Kidney tubule cell (primary cell): ENCODE results near the gene DCDC2.
"Not testable (repeated sequence)": the region's sequence is repeated elsewhere in the genome, so short reads cannot be mapped to it uniquely, and the experiment has no call there.

Source experiments
- DNase-seq: peaks from one replicate; pipeline ENCODE4 v3.0.0-alpha.2; 2018; ENCODE audit warnings: low spot score

The DCDC2 gene

DNA sequence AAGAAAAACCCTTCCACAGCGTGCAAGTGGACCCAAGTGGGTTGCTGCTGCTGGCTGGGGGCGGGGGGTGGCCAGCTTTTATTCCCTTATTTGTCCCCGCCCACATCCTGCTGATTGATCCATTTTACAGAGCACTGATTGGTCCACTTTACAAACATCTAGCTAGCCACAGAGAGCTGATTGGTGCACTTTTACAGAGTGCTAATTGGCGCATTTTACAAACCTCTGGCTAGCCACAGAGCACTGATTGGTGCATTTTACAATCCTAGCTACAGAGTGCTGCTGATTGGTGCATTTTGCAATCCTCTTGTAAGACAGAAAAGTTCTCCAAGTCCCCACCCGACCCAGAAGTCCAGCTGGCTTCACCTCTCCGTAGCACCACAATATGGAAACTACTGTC lies 99.6 kb downstream of the DCDC2 start:
- DNase-seq: not testable (repeated sequence)

DNA sequence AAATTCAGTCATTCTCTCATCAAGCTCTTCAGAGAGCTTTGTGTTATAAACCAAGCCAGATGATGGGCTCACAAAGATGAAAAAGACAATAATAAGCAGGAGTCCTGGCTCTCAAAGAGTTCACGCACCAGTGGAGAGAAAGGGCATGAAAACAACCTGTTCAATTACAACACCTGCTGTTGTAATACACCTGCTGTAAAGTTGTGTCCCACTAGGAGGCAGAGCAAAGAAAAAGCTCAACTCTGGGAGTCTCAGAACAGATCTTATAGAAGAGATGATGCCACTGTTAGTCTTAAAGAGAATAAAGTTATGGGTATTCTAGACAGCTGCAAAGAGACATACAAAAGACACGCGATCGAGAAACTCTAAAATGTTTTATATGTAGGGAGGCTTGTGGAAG lies 100.6 kb downstream of the DCDC2 start:
- peak; percentile 36 for DNase-seq

DNA sequence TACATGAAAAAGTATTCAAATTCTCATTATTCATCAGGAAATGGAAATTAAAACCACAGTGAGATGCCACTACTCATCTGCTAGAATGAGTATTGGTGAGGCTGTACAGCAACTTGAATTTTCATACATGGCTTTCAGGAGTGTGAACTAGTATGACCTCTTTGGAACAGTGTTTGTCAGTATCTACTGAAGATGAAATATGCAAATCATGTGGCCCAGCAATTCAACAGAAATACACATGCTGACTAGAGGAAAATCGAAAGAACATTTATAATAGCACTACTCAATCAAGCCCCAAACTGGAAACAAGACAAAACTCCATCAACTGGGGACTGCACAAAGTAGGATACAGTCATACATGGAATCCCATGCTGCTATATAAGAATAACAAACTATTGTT lies 102.2 kb downstream of the DCDC2 start:
- DNase-seq: no peak

- DNase-seq: no peak
Measured at GRCh38 chr6:24253360-24253759, 104.5 kb downstream of the DCDC2 start.

- no peak for DNase-seq
Measured at GRCh38 chr6:24252280-24252679, 105.6 kb downstream of the DCDC2 start.

DNA sequence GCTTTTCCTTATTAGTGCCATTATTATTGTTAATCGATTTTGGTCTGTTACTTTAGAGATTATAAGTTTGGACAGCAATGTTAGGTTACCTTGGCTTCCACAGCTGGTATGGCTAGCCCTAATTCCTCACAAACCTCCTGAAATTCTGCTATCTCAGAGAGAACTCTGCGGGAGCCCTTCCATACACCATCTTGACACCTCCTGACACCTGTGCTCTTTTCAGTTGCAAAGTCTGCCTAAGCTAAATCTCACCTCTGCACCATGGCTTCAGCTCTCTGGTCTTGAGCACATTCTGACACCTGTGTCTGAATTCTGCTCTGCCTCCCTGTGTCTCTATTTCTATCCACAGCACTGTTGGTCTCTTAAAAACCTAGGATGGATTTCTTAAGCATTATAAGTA lies 106.5 kb downstream of the DCDC2 start:
- no peak for DNase-seq

DNA sequence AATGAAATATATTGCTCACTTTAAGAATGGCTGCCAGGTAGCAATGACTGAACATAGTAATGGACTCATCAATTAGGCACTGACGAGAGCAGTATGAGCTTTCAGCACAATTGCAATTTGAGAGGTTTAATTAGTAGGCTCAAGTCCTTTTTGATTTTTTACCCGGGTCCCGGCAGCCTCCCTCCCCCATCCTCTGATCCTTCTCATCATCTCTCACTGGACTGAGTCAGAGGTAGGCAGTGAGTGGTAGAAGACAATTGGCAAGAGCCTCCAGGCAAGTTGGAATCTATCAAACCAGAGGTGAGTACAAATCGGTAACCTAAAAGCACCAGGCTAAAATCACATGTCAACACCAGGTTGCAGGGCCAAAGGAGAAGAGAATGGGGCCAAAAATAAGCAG lies 107.9 kb downstream of the DCDC2 start:
- DNase-seq: peak; percentile 41

DNA sequence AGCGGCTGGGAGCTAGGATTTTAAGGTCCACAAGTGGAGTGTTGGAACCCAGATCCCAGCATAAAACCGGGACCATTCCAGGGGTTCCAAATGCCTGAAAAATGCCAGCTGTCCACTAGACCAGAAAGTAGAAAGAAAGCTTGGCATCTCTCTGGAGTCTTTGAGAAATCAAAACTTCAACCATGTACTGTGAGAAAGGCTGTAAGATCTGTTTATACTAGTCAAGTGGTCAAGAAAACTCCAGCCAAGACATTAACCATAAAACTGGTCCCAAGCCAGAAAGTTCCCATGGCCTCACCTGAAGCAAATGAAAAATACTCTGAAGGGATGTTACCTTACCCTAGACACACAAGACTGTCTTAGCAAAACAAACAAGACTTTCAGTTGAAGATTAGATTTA lies 112.6 kb downstream of the DCDC2 start:
- peak; percentile 30 for DNase-seq

DNA sequence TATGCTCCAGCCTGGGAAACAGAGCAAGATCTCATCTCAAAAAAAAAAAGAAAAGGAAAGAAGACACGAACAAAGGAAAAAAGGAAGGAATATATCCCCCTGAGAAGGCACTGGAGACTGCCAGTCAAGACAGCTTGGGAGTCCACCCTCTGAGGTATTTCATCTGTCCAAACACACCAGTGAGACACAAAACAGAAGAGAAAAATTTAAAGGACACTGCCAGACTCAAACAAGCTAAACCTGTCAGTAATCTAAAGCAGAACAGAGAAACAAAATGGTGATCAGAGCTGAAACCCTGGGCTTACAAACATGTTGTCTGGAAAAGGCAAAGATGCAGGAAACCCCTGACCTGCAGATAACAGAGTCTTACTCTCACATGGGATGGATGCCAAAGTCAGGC lies 114.9 kb downstream of the DCDC2 start:
- no peak for DNase-seq

GRCh38 chr6:24241779-24242178 lies 116.1 kb downstream of the DCDC2 start:
- DNase-seq: not testable (repeated sequence)

- DNase-seq: no peak
Measured at GRCh38 chr6:24240943-24241342, 116.9 kb downstream of the DCDC2 start.

GRCh38 chr6:24240380-24240928 lies 117.4 kb downstream of the DCDC2 start:
- no peak for DNase-seq

DNA sequence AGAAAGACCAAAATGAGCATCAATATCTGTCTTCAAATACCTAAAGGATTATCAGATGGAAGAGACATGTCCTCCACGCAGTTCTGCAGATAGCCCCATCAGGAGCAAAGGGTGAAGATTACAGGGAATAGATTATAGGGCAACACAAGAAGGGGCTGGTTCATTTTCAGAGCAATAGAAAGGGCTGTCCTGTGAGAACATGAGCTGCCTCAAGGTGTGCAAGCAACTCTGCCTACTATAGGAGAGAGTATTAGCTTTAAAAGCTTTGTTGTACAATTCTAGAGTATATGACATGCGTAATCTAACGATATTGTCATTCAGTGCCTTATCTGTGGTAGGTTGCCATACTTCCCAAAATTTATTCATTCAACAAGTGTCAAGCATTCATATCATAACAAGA lies 119.2 kb downstream of the DCDC2 start:
- DNase-seq: no peak

- DNase-seq: not testable (repeated sequence)
Measured at GRCh38 chr6:24236779-24237178, 121.1 kb downstream of the DCDC2 start.

DNA sequence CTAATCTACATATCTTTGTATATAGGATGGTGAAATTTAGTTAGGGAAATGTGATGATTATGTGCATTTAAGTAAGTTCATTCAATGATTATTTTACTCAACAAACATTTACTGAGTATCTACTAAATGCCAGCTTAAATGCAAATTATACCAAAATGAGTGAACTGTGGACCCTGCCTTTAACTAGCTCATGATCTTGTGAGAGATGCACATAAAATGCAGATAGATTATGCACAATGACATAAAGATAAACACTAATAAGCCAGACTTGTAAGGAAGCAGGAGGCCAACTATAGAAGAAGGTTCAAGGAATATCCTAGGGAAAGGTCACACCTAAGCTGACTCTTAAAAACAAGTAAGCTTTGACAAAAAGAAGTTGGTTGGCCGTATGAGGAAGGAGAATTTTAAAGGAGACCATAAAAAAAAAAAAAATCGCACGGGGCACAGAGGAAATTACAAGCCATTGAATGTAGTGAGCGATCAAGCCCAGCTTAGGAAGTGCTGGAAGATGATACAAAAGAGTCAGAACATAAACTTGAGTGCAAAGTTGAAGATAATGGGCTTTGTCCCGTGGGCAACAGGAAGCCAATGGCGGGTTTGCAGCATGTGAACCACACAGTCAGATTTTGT lies 123.9 kb downstream of the DCDC2 start:
- no peak for DNase-seq

GRCh38 chr6:24231438-24231977 lies 126.4 kb downstream of the DCDC2 start:
- no peak for DNase-seq

DNA sequence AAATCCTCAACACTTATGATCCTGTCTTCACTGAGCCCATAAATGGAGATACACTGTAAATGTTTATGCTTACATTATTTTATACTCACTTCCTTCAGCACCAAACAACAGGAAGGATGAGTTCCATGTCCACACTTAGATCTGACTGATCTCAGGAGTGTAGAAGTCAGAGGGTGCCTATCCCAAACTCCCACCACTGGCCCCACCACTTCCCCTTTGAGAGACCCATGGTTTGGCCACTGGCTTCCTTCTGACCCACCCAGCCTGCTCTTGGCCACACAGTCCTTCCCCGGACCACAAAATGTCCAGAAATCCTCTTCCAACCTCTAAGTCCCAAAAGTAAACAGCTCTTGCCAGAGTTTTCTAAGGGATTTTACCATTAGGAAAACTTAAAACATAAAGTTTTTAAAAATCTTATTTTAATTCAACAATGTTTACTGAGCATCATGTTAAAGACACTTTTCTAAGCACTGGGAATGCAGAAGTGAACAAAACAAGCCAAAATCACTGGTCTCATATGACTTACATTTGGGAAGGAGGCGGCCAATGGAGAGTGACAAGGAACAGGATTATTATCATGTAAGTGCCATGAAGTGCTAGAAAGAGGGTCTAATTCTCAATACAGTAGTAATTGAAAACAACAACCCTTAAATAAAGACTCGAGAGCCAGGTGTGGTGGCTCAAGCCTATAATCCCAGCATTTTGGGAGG lies 128.0 kb downstream of the DCDC2 start:
- DNase-seq: no peak

GRCh38 chr6:24228681-24229255 lies 129.1 kb downstream of the DCDC2 start:
- peak; percentile 91 for DNase-seq

- no peak for DNase-seq
Measured at GRCh38 chr6:24228123-24228522, 129.7 kb downstream of the DCDC2 start.

DNA sequence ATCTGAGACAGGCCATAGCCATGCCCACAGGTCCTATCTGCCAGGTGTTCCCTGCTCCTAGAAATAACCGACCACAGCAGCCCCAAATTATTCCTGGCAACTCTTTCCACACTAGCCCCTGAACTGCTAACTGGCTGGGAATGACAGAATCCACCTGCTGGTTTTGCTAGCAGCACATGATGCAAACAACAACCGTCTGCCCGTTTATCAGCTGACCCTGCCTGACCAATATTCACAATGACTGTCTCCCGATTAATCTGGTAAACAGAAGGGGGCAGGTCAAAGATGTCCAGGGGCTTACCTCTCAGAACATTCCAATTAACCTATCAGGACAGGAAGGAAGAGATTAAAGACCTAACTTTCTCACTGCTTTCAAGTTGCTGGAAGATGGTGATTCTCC lies 130.3 kb downstream of the DCDC2 start:
- no peak for DNase-seq

DNA sequence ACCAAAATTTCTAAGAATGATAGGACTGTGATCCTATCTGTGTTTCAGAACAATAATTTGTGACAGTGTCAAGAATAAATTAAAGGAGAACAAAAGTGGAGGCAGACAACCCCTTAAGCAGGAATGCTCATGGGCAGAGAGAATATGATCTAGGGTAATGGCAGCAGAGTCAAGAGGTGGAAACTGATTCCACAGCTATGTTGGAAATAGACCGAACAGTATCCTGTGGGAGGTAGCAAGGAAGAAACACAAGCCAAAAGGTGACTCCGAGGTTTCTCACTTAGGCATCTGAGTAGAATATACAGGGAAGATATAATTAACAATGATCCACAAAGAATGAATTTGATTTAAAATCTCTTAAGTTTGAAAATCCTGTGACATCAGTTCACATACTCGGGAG lies 131.3 kb downstream of the DCDC2 start:
- no peak for DNase-seq

DNA sequence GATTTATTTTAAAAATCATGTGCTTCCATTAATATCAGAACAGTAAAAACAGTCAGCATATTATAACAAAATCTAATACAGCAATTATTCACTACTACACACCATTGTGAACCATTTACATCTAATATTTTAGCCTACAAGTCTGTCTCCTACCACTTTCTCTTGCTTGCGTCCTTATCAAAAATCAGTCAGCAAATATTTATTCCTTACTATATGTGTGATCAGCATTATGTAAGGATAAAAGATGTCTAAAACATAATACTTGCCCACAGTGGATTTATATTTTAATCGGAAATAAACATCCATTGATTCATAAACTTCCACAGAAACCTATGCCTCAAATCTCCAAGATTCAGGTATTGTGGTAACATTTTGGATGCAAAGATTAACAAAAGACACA lies 132.0 kb downstream of the DCDC2 start:
- no peak for DNase-seq
